Body of pancreas (tissue), 4 donors: ENCODE measurements around the gene AKAP6. TPM values are rescaled to one million over a fixed set of nuclear protein-coding genes. Genes with fewer than 3 reads are reported as not detected.
A peak's percentile ranks its signal among the peaks of the same experiment; 100 is the strongest.

Source experiments
- ATAC-seq: fragments of 150-250 bp; one replicate; pipeline ENCODE4 v1.9.1; 2016
- DNase-seq, 4 donors: peaks; one replicate each; pipeline ENCODE4 v3.0.0-alpha.2; 2019
- H3K27ac ChIP-seq, 4 donors: fragments of 200-600 bp; sonication (generic); 1 replicate in 3 of 4; 2 replicates in 1 of 4; pipeline versions ENCODE4 v1.5.1 to v1.6.1; 2016 to 2019; ENCODE audit warnings: mild to moderate bottlenecking in 1 of 4, mixed read lengths in 1 of 4, moderate library complexity in 1 of 4
- H3K27me3 ChIP-seq, 2 donors: fragments of 200-600 bp; sonication (generic); one replicate each; pipeline ENCODE4 v1.6.0; 2016; ENCODE audit warnings: mild to moderate bottlenecking in 1 of 2
- H3K36me3 ChIP-seq, 2 donors: fragments of 200-600 bp; sonication (generic); replicated peaks in 1 of 2; 2 replicates each; pipeline ENCODE4 v1.5.1; 2016; ENCODE audit warnings: low read depth in 2 of 2; ENCODE audit not compliant: insufficient read depth in 1 of 2
- H3K4me1 ChIP-seq: fragments of 200-600 bp; sonication (generic); one replicate; pipeline ENCODE4 v1.6.0; 2016
- H3K4me3 ChIP-seq, 2 donors: fragments of 200-600 bp; sonication (generic); 1 replicate in 1 of 2; 2 replicates in 1 of 2; pipeline ENCODE4 v1.5.1; 2016 to 2019
- H3K9me3 ChIP-seq, 3 donors: fragments of 200-600 bp; sonication (generic); 1 replicate in 2 of 3; 2 replicates in 1 of 3; pipeline ENCODE4 v1.5.1; 2016
- CTCF ChIP-seq, 7 experiments: fragments of 450-650 bp in 4 of 7; fragments of 200-600 bp in 3 of 7; sonication (generic) in 3 of 7; IDR thresholded peaks; one replicate each; pipeline ENCODE4 v1.5.1; 2016 to 2019; ENCODE audit warnings: antibody characterized with exemption in 7 of 7
- POLR2A ChIP-seq, 3 donors: fragments of 450-650 bp; IDR thresholded peaks; one replicate each; pipeline ENCODE4 v1.6.1; 2016; ENCODE audit warnings: antibody characterized with exemption in 3 of 3, mild to moderate bottlenecking in 2 of 3
- WGBS, 2 donors: methylation state at CpG; one replicate each; pipeline ENCODE4 v1.1.5; 2017; 5-methylcytosine and 5-hydroxymethylcytosine counted together
- intact Hi-C: fragments of 100-400 bp; cut with DNase I; formaldehyde crosslinking; loops from one replicate; pipeline ENCODE4 v1.15.1; 2023
- total RNA-seq, 2 donors: library from RNA; depleted of rRNA; stranded (reverse); fragments of >200 nt; gene quantifications; one replicate each; pipeline ENCODE4 v1.1.0, GENCODE V29; 2016

The AKAP6 gene
- total RNA-seq, 2 donors from 2014 or later, result 2.0 to 2.9 TPM

DNA sequence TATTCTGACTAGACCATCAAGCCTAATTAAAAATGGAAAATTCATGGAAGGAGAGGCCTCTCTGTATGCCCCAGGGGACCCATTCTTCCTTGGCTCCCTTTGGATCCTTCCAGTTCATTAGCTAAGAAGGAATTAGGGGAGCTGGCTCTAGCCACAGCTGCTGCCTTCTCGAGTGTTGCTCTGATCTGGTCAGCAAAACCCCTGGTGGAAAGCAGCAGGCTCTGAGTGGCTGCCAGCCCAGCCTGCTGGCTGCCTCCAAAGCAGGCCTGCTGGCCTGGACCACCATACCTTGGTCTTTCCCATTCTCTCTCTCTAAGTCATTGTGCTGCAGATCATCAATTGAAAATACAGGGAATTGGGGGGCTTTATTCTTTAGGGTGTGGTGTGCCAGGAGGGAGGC, 29.0 kb upstream of the AKAP6 start:
- WGBS, 2 donors, result 56 to 73% methylated on average over 1 of the region's 1 CpG
- H3K4me1 ChIP-seq, result peaks cover 16% of the 10 kb centered on the region

GRCh38 chr14:32303865-32304264, 25.2 kb upstream of the AKAP6 start:
- DNase-seq (no peak), ATAC-seq (no peak)
- no peaks in the 10 kb centered on the region for H3K36me3 ChIP-seq
- intact Hi-C loops, result no loop called here
- H3K9me3 ChIP-seq, result no peaks in the 10 kb centered on the region
- no peaks in the 10 kb centered on the region for H3K27me3 ChIP-seq
- H3K27ac ChIP-seq, result no peak overlapping the region
- no peak overlapping the region for H3K4me3 ChIP-seq
- TF ChIP-seq POLR2A (IDR thresholded peaks at IDR 0.05) (no peak), CTCF (IDR thresholded peaks at IDR 0.05) (no peak)
- H3K4me1 ChIP-seq, result peaks cover 33% of the 10 kb centered on the region

More for the DNA sequence above, 29.0 kb upstream of the AKAP6 start:
- H3K9me3 ChIP-seq, result no peaks in the 10 kb centered on the region
- no peaks in the 10 kb centered on the region for H3K36me3 ChIP-seq
- ATAC-seq (no peak), DNase-seq (peak in 1 of 4 donors; percentile 9)
- no peak overlapping the region for H3K27ac ChIP-seq
- H3K27me3 ChIP-seq, result no peaks in the 10 kb centered on the region
- TF ChIP-seq POLR2A (IDR thresholded peaks at IDR 0.05), result no peak
- TF ChIP-seq CTCF (IDR thresholded peaks at IDR 0.05), result no peak
- intact Hi-C loops, result no loop called here
- H3K4me3 ChIP-seq, result no peak overlapping the region

DNA sequence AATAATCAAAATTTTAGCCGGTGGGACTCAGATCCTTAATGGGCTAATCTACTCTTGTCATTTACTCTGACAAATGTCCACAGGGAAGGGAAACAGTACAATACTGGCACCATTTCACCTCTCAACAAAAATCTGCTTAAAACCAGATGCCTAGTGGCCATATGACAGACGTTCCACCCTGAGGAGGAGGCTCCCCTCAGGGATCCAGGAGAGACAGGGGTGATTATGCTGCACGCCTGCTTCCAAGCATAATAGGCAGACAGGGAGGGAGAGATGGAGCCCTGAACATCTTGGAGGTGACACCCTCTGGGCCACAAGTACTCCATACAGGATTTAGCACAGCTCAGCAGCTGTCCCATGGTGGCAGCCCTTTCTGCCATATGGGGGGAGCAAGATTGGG, 24.8 kb upstream of the AKAP6 start:
- no peak for ATAC-seq
- H3K36me3 ChIP-seq, result no peaks in the 10 kb centered on the region
- 35 to 50% methylated on average over 3 of the region's 3 CpGs for WGBS, 2 donors
- no peaks in the 10 kb centered on the region for H3K9me3 ChIP-seq
- H3K27me3 ChIP-seq, result no peaks in the 10 kb centered on the region
- DNase-seq, result no peak
- H3K4me1 ChIP-seq, result peaks cover 34% of the 10 kb centered on the region
- H3K4me3 ChIP-seq, result no peak overlapping the region
- no peak overlapping the region for H3K27ac ChIP-seq
- intact Hi-C loops, result no loop called here
- TF ChIP-seq CTCF (IDR thresholded peaks at IDR 0.05) (no peak), POLR2A (IDR thresholded peaks at IDR 0.05) (no peak)

- ATAC-seq, result no peak
- DNase-seq, result no peak
- peaks cover 27% of the 10 kb centered on the region for H3K4me1 ChIP-seq
- H3K9me3 ChIP-seq, result no peaks in the 10 kb centered on the region
- 90 to 95% methylated on average over 3 of the region's 3 CpGs for WGBS, 2 donors
- H3K36me3 ChIP-seq, result no peaks in the 10 kb centered on the region
- no peak overlapping the region for H3K27ac ChIP-seq
- H3K4me3 ChIP-seq, result no peak overlapping the region
- TF ChIP-seq CTCF (IDR thresholded peaks at IDR 0.05), result no peak
- no peak for TF ChIP-seq POLR2A (IDR thresholded peaks at IDR 0.05)
- H3K27me3 ChIP-seq, result no peaks in the 10 kb centered on the region
- intact Hi-C loops, result no loop called here
Measured at GRCh38 chr14:32306549-32306948, 22.5 kb upstream of the AKAP6 start.

DNA sequence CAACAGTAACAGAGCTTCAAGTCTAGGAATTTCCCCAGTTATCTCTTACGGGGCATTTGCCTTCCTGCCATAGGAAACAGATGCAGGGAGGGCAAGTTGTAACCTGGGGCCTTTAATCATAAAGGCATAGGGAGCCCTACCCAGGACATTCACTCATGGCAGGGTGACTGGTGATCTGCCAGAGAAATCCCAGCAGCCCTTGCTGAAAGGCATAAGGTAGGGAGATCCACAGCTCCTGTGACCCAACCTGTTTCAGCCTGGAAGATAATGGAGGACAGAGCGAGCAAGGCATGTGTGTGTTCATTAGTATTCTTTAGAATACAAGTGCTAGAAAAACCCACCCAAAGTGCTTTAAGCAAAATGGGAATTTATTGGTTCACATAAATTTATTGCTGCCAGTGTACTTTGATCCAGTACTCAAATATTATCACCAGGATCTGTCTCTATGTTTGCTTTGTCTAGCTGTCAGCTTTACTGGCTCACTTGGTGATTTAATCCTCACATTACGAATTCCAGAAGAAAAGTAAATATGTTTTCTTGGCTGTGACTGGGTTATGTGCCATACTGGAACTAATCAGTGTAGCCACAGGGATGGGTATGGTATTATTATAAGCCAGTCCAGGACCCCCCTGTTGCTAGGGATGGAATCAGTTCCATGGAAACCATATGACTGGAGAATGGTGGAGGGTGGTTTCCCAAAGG, 21.1 kb upstream of the AKAP6 start:
- peak; percentile 18 to 39 (median 20) for DNase-seq
- 28 to 34% methylated on average over 3 of the region's 3 CpGs for WGBS, 2 donors
- intact Hi-C loops, result no loop called here
- Histone ChIP-seq H3K27ac (peak overlapping the region in 2 of 4 donors; percentile 15 to 44), H3K9me3 (no peaks in the 10 kb centered on the region), H3K27me3 (no peaks in the 10 kb centered on the region), H3K4me1 (peaks cover 26% of the 10 kb centered on the region), H3K36me3 (no peaks in the 10 kb centered on the region), H3K4me3 (no peak overlapping the region)
- TF ChIP-seq POLR2A (IDR thresholded peaks at IDR 0.05), result no peak
- TF ChIP-seq CTCF (IDR thresholded peaks at IDR 0.05), result no peak
- ATAC-seq, result peak; percentile 64
